Colon (tissue), 2 donors: ENCODE measurements around the gene SUMO2.
"Not testable (repeated sequence)": the region's sequence is repeated elsewhere in the genome, so short reads cannot be mapped to it uniquely, and the experiment has no call there.

Experiments used
- FAIRE-seq: peaks from 2 replicates; lab custom pipeline; 2012; peaks lifted over from hg19 to GRCh38; lab: Jason Lieb, UNC
- donor health status: control.
- donor health status: control.

The SUMO2 gene

GRCh38 chr17:75182569-75183436 lies at the start of gene SUMO2:
TSS of gene SUMO2 (minus strand) at chr17:75182959. CDS start at chr17:75182834, 125 bp downstream.
- FAIRE-seq, result no peak

GRCh38 chr17:75231741-75232464 lies 49.1 kb upstream of the SUMO2 start:
- no peak for FAIRE-seq

GRCh38 chr17:75231071-75231470 lies 48.3 kb upstream of the SUMO2 start:
- no peak for FAIRE-seq

- FAIRE-seq, result no peak
Measured at GRCh38 chr17:75228847-75229246, 46.1 kb upstream of the SUMO2 start.

GRCh38 chr17:75228305-75228704 lies 45.5 kb upstream of the SUMO2 start:
- FAIRE-seq, result no peak

GRCh38 chr17:75227729-75228128 lies 45.0 kb upstream of the SUMO2 start:
- FAIRE-seq, result no peak

GRCh38 chr17:75225016-75225415 lies 42.3 kb upstream of the SUMO2 start:
- FAIRE-seq, result no peak

GRCh38 chr17:75219815-75220214 lies 37.1 kb upstream of the SUMO2 start:
- no peak for FAIRE-seq

- FAIRE-seq, result no peak
Measured at GRCh38 chr17:75218131-75218530, 35.4 kb upstream of the SUMO2 start.

GRCh38 chr17:75209061-75209460 lies 26.3 kb upstream of the SUMO2 start:
- no peak for FAIRE-seq

GRCh38 chr17:75208161-75208560 lies 25.4 kb upstream of the SUMO2 start:
- FAIRE-seq, result no peak

GRCh38 chr17:75207760-75208159 lies 25.0 kb upstream of the SUMO2 start:
- FAIRE-seq, result no peak

GRCh38 chr17:75207050-75207407 lies 24.3 kb upstream of the SUMO2 start:
- not testable (repeated sequence) for FAIRE-seq

GRCh38 chr17:75205793-75206163 lies 23.0 kb upstream of the SUMO2 start:
- FAIRE-seq, result no peak

- no peak for FAIRE-seq
Measured at GRCh38 chr17:75205037-75205792, 22.5 kb upstream of the SUMO2 start, which contains the start of gene NUP85. TSS of gene NUP85 (plus strand) at chr17:75205679. CDS start at chr17:75205762, 83 bp downstream.

- no peak for FAIRE-seq
Measured at GRCh38 chr17:75199886-75200618, 17.3 kb upstream of the SUMO2 start.

- no peak for FAIRE-seq
Measured at GRCh38 chr17:75194879-75195278, 12.1 kb upstream of the SUMO2 start.

GRCh38 chr17:75191584-75191983 lies 8.8 kb upstream of the SUMO2 start:
- no peak for FAIRE-seq

GRCh38 chr17:75188614-75189013 lies 5.9 kb upstream of the SUMO2 start:
- FAIRE-seq, result no peak

GRCh38 chr17:75183999-75184884 lies 1.5 kb upstream of the SUMO2 start:
- no peak for FAIRE-seq

GRCh38 chr17:75182319-75182568 lies 515 bp downstream of the SUMO2 start:
- no peak for FAIRE-seq
